Measurements from ENCODE around the gene OAF. TPM values are rescaled to one million over a fixed set of nuclear protein-coding genes. Genes with fewer than 3 reads are reported as not detected.

OAF gene
- total and polyA plus RNA-seq, 9 of the 15 experiments (the other 6 are each of a cell fraction or from before 2014, with no cell fraction given) = 1.1 to 21.6 (median 7.5) TPM

- POLR2A ChIA-PET = interaction anchor here (0.5 to 1.0 kb wide), 3 partner anchors 22 to 433 kb away, joined by 3 to 7 read pairs (median 3); no protein-coding TSS in a partner anchor
- Histone ChIP-seq H3K4me3 (peak overlapping the region; percentile 46), H4K20me1 (replicated peaks; ENCODE audit: control insufficient read depth, insufficient read depth, low read length) (peaks cover 9% of the 10 kb centered on the region), H3K79me2 (ENCODE audit: control insufficient read depth, insufficient read depth, low read length) (no peaks in the 10 kb centered on the region), H3K4me2 (ENCODE audit: insufficient read depth, low read length) (peak overlapping the region; percentile 71), H3K9ac (ENCODE audit: insufficient read depth in 1 of 2, low read depth in 2 of 2, low read length in 2 of 2) (peak overlapping the region in 1 of 2 experiments; percentile 88; a peak in 3 of 4 replicates), H2AFZ (ENCODE audit: low read depth, low read length) (peak overlapping the region; percentile 63), H3K27ac (ENCODE audit: extremely low read depth, low read depth, low read length) (no peak overlapping the region), H3K36me3 (ENCODE audit: control insufficient read depth, insufficient read depth, low read length) (no peaks in the 10 kb centered on the region), H3K27me3 (ENCODE audit: control insufficient read depth in 2 of 2, insufficient read depth in 2 of 2, low read length in 2 of 2) (peaks cover 14 to 58% of the 10 kb centered on the region in 2 experiments; a peak in 4 of 5 replicates), H3K9me1 (ENCODE audit: control insufficient read depth, insufficient read depth, low read length) (no peaks in the 10 kb centered on the region), H3K9me3 (replicated peaks; ENCODE audit: control insufficient read depth, insufficient read depth, low read depth, low read length) (no peaks in the 10 kb centered on the region), H3K4me1 (replicated peaks in 1 of 2; ENCODE audit: control insufficient read depth in 2 of 2, insufficient read depth in 2 of 2, low read length in 2 of 2) (peaks cover 0 to 18% of the 10 kb centered on the region in 2 experiments; a peak in 2 of 5 replicates)
- in situ Hi-C loops (cut with MboI) (no loop called here), intact Hi-C loops (cut with micrococcal nuclease) (loop anchor here (5.0 kb wide), 1 partner anchor 501 kb away; no protein-coding TSS in a partner anchor)
- DNase-seq (ENCODE audit: extremely low read depth in 1 of 4, low spot score in 3 of 4) = peak in 1 of 4 experiments; percentile 4
- peak; percentile 39 for ATAC-seq
- no peak for FAIRE-seq
- CTCF ChIA-PET (ENCODE audit: low intra/inter-chr PET ratio) = interaction anchor here (0.6 to 2.5 kb wide), 4 partner anchors 62 to 502 kb away, joined by 3 to 9 read pairs (median 3); partner anchors contain the start of gene NECTIN1
- 33% methylated on average over 29 of the region's 35 CpGs for WGBS (ENCODE audit: insufficient coverage, low coverage, missing lambda C conversion rate)
- no TSS peak for BruUV-seq (replicated peaks)
- TF ChIP-seq ZBTB2 (IDR thresholded peaks at IDR 0.05) (no peak), NFRKB (IDR thresholded peaks at IDR 0.05; ENCODE audit: low read depth) (no peak), TFE3 (CRISPR knock-in tag; IDR thresholded peaks at IDR 0.05) (no peak), NFE2 (IDR thresholded peaks at IDR 0.05; ENCODE audit: low read depth) (no peak), CBX3 (IDR thresholded peaks at IDR 0.05; ENCODE audit: borderline replicate concordance in 1 of 2, low read length in 2 of 2) (no peak), CBFB (CRISPR knock-in tag; IDR thresholded peaks at IDR 0.05) (no peak), SMARCB1 (IDR thresholded peaks at IDR 0.05; ENCODE audit: insufficient read length, low read depth) (no peak), TCFL5 (CRISPR knock-in tag; conservative IDR thresholded peaks at IDR 0.05) (no peak), MTF1 (CRISPR knock-in tag; IDR thresholded peaks at IDR 0.05; ENCODE audit: borderline replicate concordance) (no peak), RUNX1 (IDR thresholded peaks at IDR 0.05; ENCODE audit: low read depth) (no peak), SIN3B (IDR thresholded peaks at IDR 0.05; ENCODE audit: low read depth) (no peak), ZZZ3 (IDR thresholded peaks at IDR 0.05) (no peak), SETDB1 (IDR thresholded peaks at IDR 0.05; ENCODE audit: low read length) (no peak), ERF (CRISPR knock-in tag; IDR thresholded peaks at IDR 0.05) (no peak), ZFP30 (CRISPR knock-in tag; IDR thresholded peaks at IDR 0.05; ENCODE audit: borderline replicate concordance) (no peak)
- TF ChIP-seq, protein P1, sequence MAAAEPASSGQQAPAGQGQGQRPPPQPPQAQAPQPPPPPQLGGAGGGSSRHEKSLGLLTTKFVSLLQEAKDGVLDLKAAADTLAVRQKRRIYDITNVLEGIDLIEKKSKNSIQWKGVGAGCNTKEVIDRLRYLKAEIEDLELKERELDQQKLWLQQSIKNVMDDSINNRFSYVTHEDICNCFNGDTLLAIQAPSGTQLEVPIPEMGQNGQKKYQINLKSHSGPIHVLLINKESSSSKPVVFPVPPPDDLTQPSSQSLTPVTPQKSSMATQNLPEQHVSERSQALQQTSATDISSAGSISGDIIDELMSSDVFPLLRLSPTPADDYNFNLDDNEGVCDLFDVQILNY (CRISPR knock-in tag; IDR thresholded peaks at IDR 0.05) = no peak
- TF ChIP-seq, protein P2, sequence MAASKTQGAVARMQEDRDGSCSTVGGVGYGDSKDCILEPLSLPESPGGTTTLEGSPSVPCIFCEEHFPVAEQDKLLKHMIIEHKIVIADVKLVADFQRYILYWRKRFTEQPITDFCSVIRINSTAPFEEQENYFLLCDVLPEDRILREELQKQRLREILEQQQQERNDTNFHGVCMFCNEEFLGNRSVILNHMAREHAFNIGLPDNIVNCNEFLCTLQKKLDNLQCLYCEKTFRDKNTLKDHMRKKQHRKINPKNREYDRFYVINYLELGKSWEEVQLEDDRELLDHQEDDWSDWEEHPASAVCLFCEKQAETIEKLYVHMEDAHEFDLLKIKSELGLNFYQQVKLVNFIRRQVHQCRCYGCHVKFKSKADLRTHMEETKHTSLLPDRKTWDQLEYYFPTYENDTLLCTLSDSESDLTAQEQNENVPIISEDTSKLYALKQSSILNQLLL (CRISPR knock-in tag; IDR thresholded peaks at IDR 0.05; ENCODE audit: borderline replicate concordance) = no peak
These were observed 42.5 kb upstream of the OAF start for GRCh38 chr11:120168108-120168959.

Data from K562 (cell line).